Measurements from ENCODE around the gene LRMDA.

DNA sequence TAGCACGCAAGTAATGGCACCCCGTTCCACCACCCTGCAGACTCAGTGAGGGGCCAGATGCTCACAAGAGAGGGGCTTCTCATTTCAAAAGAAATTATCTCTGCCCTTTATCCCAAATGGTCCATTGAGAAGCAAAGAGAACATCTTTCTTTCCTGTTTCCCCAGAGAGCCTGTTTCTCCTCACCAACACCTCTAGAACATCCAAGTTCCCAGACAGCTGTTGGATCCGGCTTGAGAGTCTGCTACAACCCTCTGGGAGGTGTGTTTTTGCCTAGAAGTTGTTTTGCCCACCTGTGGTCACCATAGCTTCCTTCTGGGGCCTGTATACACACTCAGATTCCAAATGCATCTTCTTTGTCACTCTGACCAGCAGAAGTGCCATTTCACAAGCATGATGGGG lies 637.4 kb downstream of the LRMDA start:
- TF ChIP-seq MYC (CRISPR knock-in tag; IDR thresholded peaks at IDR 0.05; ENCODE audit: borderline replicate concordance) (no peak), MAZ (IDR thresholded peaks at IDR 0.05; ENCODE audit: borderline replicate concordance, low read depth, low read length) (no peak), MAZ (CRISPR knock-in tag; IDR thresholded peaks at IDR 0.05; ENCODE audit: low read depth) (no peak), ZNF331 (CRISPR knock-in tag; IDR thresholded peaks at IDR 0.05) (no peak), RARA (CRISPR knock-in tag; IDR thresholded peaks at IDR 0.05) (no peak), NFYB (CRISPR knock-in tag; IDR thresholded peaks at IDR 0.05) (no peak), CBX5 (CRISPR knock-in tag; IDR thresholded peaks at IDR 0.05; ENCODE audit: borderline replicate concordance) (no peak), TAF15 (IDR thresholded peaks at IDR 0.05; ENCODE audit: low read depth, low read length, poor library complexity, severe bottlenecking) (no peak)
- TF ChIP-seq, protein P1, sequence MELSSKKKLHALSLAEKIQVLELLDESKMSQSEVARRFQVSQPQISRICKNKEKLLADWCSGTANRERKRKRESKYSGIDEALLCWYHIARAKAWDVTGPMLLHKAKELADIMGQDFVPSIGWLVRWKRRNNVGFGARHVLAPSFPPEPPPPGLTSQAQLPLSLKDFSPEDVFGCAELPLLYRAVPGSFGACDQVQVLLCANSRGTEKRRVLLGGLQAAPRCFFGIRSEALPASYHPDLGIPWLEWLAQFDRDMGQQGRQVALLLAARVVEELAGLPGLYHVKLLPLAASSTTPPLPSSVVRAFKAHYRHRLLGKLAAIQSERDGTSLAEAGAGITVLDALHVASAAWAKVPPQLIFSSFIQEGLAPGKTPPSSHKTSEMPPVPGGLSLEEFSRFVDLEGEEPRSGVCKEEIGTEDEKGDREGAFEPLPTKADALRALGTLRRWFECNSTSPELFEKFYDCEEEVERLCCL (CRISPR knock-in tag; IDR thresholded peaks at IDR 0.05; ENCODE audit: borderline replicate concordance), result no peak
- TF ChIP-seq, protein P2, sequence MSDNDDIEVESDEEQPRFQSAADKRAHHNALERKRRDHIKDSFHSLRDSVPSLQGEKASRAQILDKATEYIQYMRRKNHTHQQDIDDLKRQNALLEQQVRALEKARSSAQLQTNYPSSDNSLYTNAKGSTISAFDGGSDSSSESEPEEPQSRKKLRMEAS (IDR thresholded peaks at IDR 0.05), result no peak
- TF ChIP-seq, protein P3, sequence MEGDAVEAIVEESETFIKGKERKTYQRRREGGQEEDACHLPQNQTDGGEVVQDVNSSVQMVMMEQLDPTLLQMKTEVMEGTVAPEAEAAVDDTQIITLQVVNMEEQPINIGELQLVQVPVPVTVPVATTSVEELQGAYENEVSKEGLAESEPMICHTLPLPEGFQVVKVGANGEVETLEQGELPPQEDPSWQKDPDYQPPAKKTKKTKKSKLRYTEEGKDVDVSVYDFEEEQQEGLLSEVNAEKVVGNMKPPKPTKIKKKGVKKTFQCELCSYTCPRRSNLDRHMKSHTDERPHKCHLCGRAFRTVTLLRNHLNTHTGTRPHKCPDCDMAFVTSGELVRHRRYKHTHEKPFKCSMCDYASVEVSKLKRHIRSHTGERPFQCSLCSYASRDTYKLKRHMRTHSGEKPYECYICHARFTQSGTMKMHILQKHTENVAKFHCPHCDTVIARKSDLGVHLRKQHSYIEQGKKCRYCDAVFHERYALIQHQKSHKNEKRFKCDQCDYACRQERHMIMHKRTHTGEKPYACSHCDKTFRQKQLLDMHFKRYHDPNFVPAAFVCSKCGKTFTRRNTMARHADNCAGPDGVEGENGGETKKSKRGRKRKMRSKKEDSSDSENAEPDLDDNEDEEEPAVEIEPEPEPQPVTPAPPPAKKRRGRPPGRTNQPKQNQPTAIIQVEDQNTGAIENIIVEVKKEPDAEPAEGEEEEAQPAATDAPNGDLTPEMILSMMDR (CRISPR knock-in tag; IDR thresholded peaks at IDR 0.05), result no peak

Measured in HepG2 (cell line).